PC-3 (cell line): ENCODE results near the gene UBA1. TPM values are rescaled to one million over a fixed set of nuclear protein-coding genes. Genes with fewer than 3 reads are reported as not detected.
"Not testable (repeated sequence)": the region's sequence is repeated elsewhere in the genome, so short reads cannot be mapped to it uniquely, and the experiment has no call there.

ENCODE experiments used
- ATAC-seq: fragments of 200-7000 bp; cut with Tn5 transposase; 2 replicates; pipeline ENCODE4 v1.9.1; 2020; ENCODE audit warnings: mild to moderate bottlenecking, moderate library complexity
- BruUV-seq: library from RNA; stranded (reverse); fragments of 400-500 nt; replicated peaks from 2 replicates; lab custom pipeline; 2021; lab: Mats Ljungman, UMichigan
- CTCF ChIA-PET: fragments of 300-600 bp; sonication (Branson Sonifier 250); formaldehyde crosslinking; loops from one replicate; lab custom pipeline; 2022; ENCODE audit warnings: antibody characterized with exemption; lab: Charles Lee
- POLR2A ChIA-PET: fragments of 300-600 bp; sonication (Branson Sonifier 250); formaldehyde crosslinking; loops from one replicate; lab custom pipeline; 2022; ENCODE audit warnings: antibody characterized with exemption; ENCODE audit not compliant: unreplicated experiment; lab: Charles Lee
- DNase-seq: peaks from one replicate; pipeline ENCODE4 v3.0.0-alpha.2; 2015
- H2AFZ ChIP-seq: fragments of 300-600 bp; sonication (generic); 2 replicates; pipeline ENCODE4 v1.6.0; 2016; ENCODE audit warnings: antibody characterized with exemption, low read length
- H3F3A ChIP-seq: fragments of 300-600 bp; sonication (generic); one replicate; pipeline ENCODE4 v1.6.0; 2017; ENCODE audit warnings: antibody characterized with exemption, low read length, control low read depth, mild to moderate bottlenecking; ENCODE audit not compliant: unreplicated experiment
- H3K27ac ChIP-seq: fragments of 300-600 bp; sonication (generic); 2 replicates; pipeline ENCODE4 v1.5.1; 2016; ENCODE audit warnings: mild to moderate bottlenecking, low read length
- H3K27me3 ChIP-seq: fragments of 300-600 bp; sonication (generic); 2 replicates; pipeline ENCODE4 v1.6.1; 2016; ENCODE audit warnings: low read length, mixed read lengths
- H3K36me3 ChIP-seq: fragments of 300-600 bp; sonication (generic); 2 replicates; pipeline ENCODE4 v1.6.1; 2016; ENCODE audit warnings: low read depth, mixed run types, low read length, mixed read lengths
- H3K4me1 ChIP-seq: fragments of 300-600 bp; sonication (generic); 2 replicates; pipeline ENCODE4 v1.5.1; 2016; ENCODE audit warnings: low read length; ENCODE audit not compliant: insufficient read depth
- H3K4me2 ChIP-seq: fragments of 300-600 bp; sonication (generic); 2 replicates; pipeline ENCODE4 v1.6.0; 2016; ENCODE audit warnings: low read length
- H3K4me3 ChIP-seq: fragments of 300-600 bp; sonication (generic); 2 replicates; pipeline ENCODE4 v1.5.1; 2016; ENCODE audit warnings: mild to moderate bottlenecking, low read length, mixed read lengths
- H3K79me2 ChIP-seq: fragments of 300-600 bp; sonication (generic); 2 replicates; pipeline ENCODE4 v1.6.1; 2017; ENCODE audit warnings: low read length, mixed read lengths
- H3K9ac ChIP-seq: fragments of 300-600 bp; sonication (generic); 2 replicates; pipeline ENCODE4 v1.6.0; 2016; ENCODE audit warnings: mild to moderate bottlenecking, low read length
- H3K9me2 ChIP-seq: fragments of 300-600 bp; sonication (generic); replicated peaks from 2 replicates; pipeline ENCODE4 v1.6.1; 2016; ENCODE audit warnings: mixed run types, low read length, mixed read lengths
- H3K9me3 ChIP-seq: fragments of 300-600 bp; sonication (generic); 2 replicates; pipeline ENCODE4 v1.6.1; 2016; ENCODE audit warnings: low read length, mixed read lengths
- H4K20me1 ChIP-seq: fragments of 300-600 bp; sonication (generic); 2 replicates; pipeline ENCODE4 v1.6.1; 2016; ENCODE audit warnings: low read length, mixed read lengths
- CTCF ChIP-seq: fragments of 300-600 bp; sonication (generic); conservative IDR thresholded peaks from 2 replicates; pipeline ENCODE4 v1.5.1; 2017; ENCODE audit warnings: antibody characterized with exemption, low read depth, mild to moderate bottlenecking, low read length
- EZH2 ChIP-seq: fragments of 300-600 bp; sonication (generic); IDR thresholded peaks from one replicate; pipeline ENCODE4 v1.6.1; 2017; ENCODE audit warnings: antibody characterized with exemption, mild to moderate bottlenecking, low read length; ENCODE audit not compliant: unreplicated experiment
- EZH2phosphoT487 ChIP-seq: fragments of 300-600 bp; sonication (generic); IDR thresholded peaks from 2 replicates; pipeline ENCODE4 v1.6.1; 2018; ENCODE audit warnings: mild to moderate bottlenecking, antibody characterized with exemption, low read length, borderline replicate concordance
- intact Hi-C: fragments of 100-400 bp; cut with micrococcal nuclease; formaldehyde crosslinking; loops from 2 replicates; pipeline ENCODE4 v1.9.0; 2023
- total RNA-seq: library from RNA; depleted of rRNA; stranded (reverse); fragments of >200 nt; gene quantifications from 2 replicates; pipeline ENCODE4 v1.2.3, GENCODE V29; 2014

UBA1 gene
- total RNA-seq, 1 experiment from 2014 or later: 282 TPM

GRCh38 chrX:47247999-47248320 is 54.3 kb downstream of the UBA1 start:
- Histone ChIP-seq H3K27me3 (no peaks in the 10 kb centered on the region), H3K27ac (peak overlapping the region; percentile 88), H3K9me3 (no peaks in the 10 kb centered on the region), H3F3A (no peaks in the 10 kb centered on the region), H2AFZ (no peak overlapping the region), H3K9ac (peak overlapping the region; percentile 68), H3K36me3 (no peaks in the 10 kb centered on the region; the same call in 1 of the 2 replicates), H4K20me1 (no peaks in the 10 kb centered on the region), H3K4me3 (no peak overlapping the region), H3K4me2 (peak overlapping the region; percentile 33; the same call in 1 of the 2 replicates), H3K4me1 (peaks cover 18% of the 10 kb centered on the region), H3K9me2 (no peaks in the 10 kb centered on the region), H3K79me2 (no peaks in the 10 kb centered on the region)
- no peak for TF ChIP-seq EZH2phosphoT487
- TF ChIP-seq EZH2: no peak
- no TSS peak for BruUV-seq
- no peak for DNase-seq
- no peak for ATAC-seq
- intact Hi-C loops: no loop called here
- POLR2A ChIA-PET: no interaction called here
- CTCF ChIA-PET: no interaction called here

- no peak for DNase-seq
- H3K79me2 ChIP-seq: no peaks in the 10 kb centered on the region
- ChIA-PET POLR2A (no interaction called here), CTCF (no interaction called here)
- no peak overlapping the region for H3K9ac ChIP-seq
- H3F3A ChIP-seq: no peaks in the 10 kb centered on the region
- H2AFZ ChIP-seq: no peak overlapping the region
- H3K4me2 ChIP-seq: no peak overlapping the region
- TF ChIP-seq EZH2phosphoT487 (no peak), CTCF (no peak), EZH2 (no peak)
- no peaks in the 10 kb centered on the region for H3K9me2 ChIP-seq
- no TSS peak for BruUV-seq
- intact Hi-C loops: no loop called here
- no peaks in the 10 kb centered on the region for H3K27me3 ChIP-seq
- H4K20me1 ChIP-seq: no peaks in the 10 kb centered on the region
- H3K27ac ChIP-seq: 0 out of 2 replicates have a peak overlapping the region, but pooled peaks have one; percentile 88
- peaks cover 18% of the 10 kb centered on the region for H3K4me1 ChIP-seq
- H3K9me3 ChIP-seq: no peaks in the 10 kb centered on the region
- ATAC-seq: no peak
- H3K4me3 ChIP-seq: no peak overlapping the region
- H3K36me3 ChIP-seq: no peaks in the 10 kb centered on the region; the same call in 1 of the 2 replicates
These were observed 54.9 kb downstream of the UBA1 start for GRCh38 chrX:47248576-47248975.

- Histone ChIP-seq H3K4me2 (no peak overlapping the region), H3K79me2 (no peaks in the 10 kb centered on the region), H3K9ac (no peak overlapping the region), H3K9me3 (no peaks in the 10 kb centered on the region), H3K27ac (no peak overlapping the region), H3K4me3 (no peak overlapping the region), H3K27me3 (no peaks in the 10 kb centered on the region), H3K4me1 (peaks cover 18% of the 10 kb centered on the region), H4K20me1 (no peaks in the 10 kb centered on the region), H3K36me3 (no peaks in the 10 kb centered on the region; the same call in 1 of the 2 replicates), H3K9me2 (no peaks in the 10 kb centered on the region), H3F3A (no peaks in the 10 kb centered on the region), H2AFZ (no peak overlapping the region)
- BruUV-seq: no TSS peak
- DNase-seq (no peak), ATAC-seq (no peak)
- ChIA-PET CTCF (no interaction called here), POLR2A (no interaction called here)
- no peak for TF ChIP-seq EZH2phosphoT487
- TF ChIP-seq EZH2: no peak
- TF ChIP-seq CTCF: no peak
- intact Hi-C loops: no loop called here
These were observed 56.4 kb downstream of the UBA1 start for GRCh38 chrX:47250017-47250347.

GRCh38 chrX:47257620-47258019 is 64.0 kb downstream of the UBA1 start:
- DNase-seq, BruUV-seq, H3K9me2 ChIP-seq, H3K27ac ChIP-seq, CTCF ChIA-PET, H3K4me2 ChIP-seq, H2AFZ ChIP-seq, H3K4me3 ChIP-seq, H3K79me2 ChIP-seq, H3K9me3 ChIP-seq, intact Hi-C loops, ATAC-seq, H3K27me3 ChIP-seq, H4K20me1 ChIP-seq, POLR2A ChIA-PET, H3K36me3 ChIP-seq, H3K9ac ChIP-seq, H3F3A ChIP-seq, H3K4me1 ChIP-seq: not testable (repeated sequence)
